Measurements from ENCODE around the gene COA1.

DNA sequence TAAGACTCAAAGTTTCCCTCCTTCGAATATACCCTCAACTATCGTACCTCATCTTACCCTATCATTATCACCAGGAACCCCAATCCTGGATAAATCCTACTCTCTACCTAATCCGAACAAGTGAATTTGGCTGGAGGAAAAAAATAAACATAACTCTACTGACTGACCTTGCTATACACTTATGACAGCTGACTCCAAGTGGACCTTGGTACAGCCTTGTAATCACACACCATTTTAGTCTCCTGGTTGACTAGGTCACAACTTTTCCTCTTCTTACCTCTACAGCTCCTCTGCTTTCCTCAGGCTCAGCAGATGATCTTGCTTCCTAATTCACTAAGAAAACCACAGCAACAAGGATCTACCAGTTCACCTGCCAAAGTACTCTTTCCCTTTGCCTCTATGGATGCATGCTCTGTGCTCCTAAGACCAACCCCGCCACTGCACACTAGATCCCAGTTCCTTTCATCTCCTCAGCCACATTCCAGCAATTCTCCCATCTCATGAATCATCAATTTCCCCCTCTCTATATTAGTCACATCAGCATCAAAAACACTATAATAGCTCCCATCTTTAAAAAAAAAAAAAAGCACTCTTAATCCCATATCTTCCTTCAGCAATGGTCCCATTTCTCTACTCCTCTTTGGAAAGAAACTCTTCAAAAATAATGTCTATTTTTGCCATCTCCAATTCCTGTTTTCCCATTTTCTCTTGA is 35.5 kb downstream of the COA1 start:
- TF ChIP-seq POLR2AphosphoS5 (IDR thresholded peaks at IDR 0.05) (no peak), EP300 (IDR thresholded peaks at IDR 0.05) (no peak), POLR2A (IDR thresholded peaks at IDR 0.05) (no peak)
- TF ChIP-seq, protein P1, sequence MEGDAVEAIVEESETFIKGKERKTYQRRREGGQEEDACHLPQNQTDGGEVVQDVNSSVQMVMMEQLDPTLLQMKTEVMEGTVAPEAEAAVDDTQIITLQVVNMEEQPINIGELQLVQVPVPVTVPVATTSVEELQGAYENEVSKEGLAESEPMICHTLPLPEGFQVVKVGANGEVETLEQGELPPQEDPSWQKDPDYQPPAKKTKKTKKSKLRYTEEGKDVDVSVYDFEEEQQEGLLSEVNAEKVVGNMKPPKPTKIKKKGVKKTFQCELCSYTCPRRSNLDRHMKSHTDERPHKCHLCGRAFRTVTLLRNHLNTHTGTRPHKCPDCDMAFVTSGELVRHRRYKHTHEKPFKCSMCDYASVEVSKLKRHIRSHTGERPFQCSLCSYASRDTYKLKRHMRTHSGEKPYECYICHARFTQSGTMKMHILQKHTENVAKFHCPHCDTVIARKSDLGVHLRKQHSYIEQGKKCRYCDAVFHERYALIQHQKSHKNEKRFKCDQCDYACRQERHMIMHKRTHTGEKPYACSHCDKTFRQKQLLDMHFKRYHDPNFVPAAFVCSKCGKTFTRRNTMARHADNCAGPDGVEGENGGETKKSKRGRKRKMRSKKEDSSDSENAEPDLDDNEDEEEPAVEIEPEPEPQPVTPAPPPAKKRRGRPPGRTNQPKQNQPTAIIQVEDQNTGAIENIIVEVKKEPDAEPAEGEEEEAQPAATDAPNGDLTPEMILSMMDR (IDR thresholded peaks at IDR 0.05), result no peak

Data from gastroesophageal sphincter (tissue), 3 donors.